ENCODE results near the gene DYNC1I1. TPM values are rescaled to one million over a fixed set of nuclear protein-coding genes. Genes with fewer than 3 reads are reported as not detected.

DYNC1I1 gene
- total and polyA plus RNA-seq, 2 donors (not counting 3 experiments of a cell fraction or from before 2014, with no cell fraction given), result 1.8 to 3.6 TPM

GRCh38 chr7:95996174-95996573 lies 223.8 kb downstream of the DYNC1I1 start:
- dilution Hi-C loops (cut with MboI; ENCODE audit: extremely low pct_ligation_motif_present, low sequenced_read_pairs), result no loop called here
- Histone ChIP-seq H2AFZ (ENCODE audit: low read depth, low read length) (no peak overlapping the region), H3K9me3 (replicated peaks; ENCODE audit: control insufficient read depth, insufficient read depth, low read length) (no peaks in the 10 kb centered on the region), H3K27ac (ENCODE audit: insufficient read depth, low read depth, low read length) (no peak overlapping the region), H3K9me1 (replicated peaks; ENCODE audit: control insufficient read depth, extremely low read depth, insufficient read depth, low read length) (no peaks in the 10 kb centered on the region), H3K9ac (replicated peaks; ENCODE audit: extremely low read depth, insufficient read depth, low read length) (no peak overlapping the region), H3K27me3 (ENCODE audit: control insufficient read depth in 2 of 2, insufficient read depth in 2 of 2, low read length in 2 of 2) (no peaks in the 10 kb centered on the region), H3K4me2 (ENCODE audit: insufficient read depth, low read length) (no peak overlapping the region), H3K79me2 (ENCODE audit: control insufficient read depth, insufficient read depth, low read length) (no peaks in the 10 kb centered on the region), H3K4me3 (replicated peaks in 1 of 3; ENCODE audit: insufficient read depth in 1 of 3, low read depth in 1 of 3, low read length in 3 of 3) (no peak overlapping the region), H3K36me3 (ENCODE audit: control insufficient read depth in 2 of 2, extremely low read depth in 1 of 2, insufficient read depth in 2 of 2, low read length in 2 of 2) (no peaks in the 10 kb centered on the region), H3K4me1 (ENCODE audit: control insufficient read depth, extremely low read depth, insufficient read depth, low read length) (no peaks in the 10 kb centered on the region), H4K20me1 (replicated peaks; ENCODE audit: control insufficient read depth, extremely low read depth, insufficient read depth, low read length) (no peaks in the 10 kb centered on the region)
- ChIA-PET POLR2A (no interaction called here), CTCF (no interaction called here)
- no peak for FAIRE-seq
- no peak for DNase-seq (ENCODE audit: low read depth, low spot score)
- no peak for TF ChIP-seq CTCF (IDR thresholded peaks at IDR 0.05; ENCODE audit: extremely low read depth in 1 of 2, insufficient read depth in 1 of 2, low read depth in 1 of 2, low read length in 2 of 2)
- no peak for TF ChIP-seq POLR2A (IDR thresholded peaks at IDR 0.05; ENCODE audit: low read depth, low read length)
- no peak for TF ChIP-seq FOS (IDR thresholded peaks at IDR 0.05; ENCODE audit: borderline replicate concordance, insufficient read depth, low read length)
- TF ChIP-seq GATA2 (IDR thresholded peaks at IDR 0.05; ENCODE audit: insufficient read depth, insufficient read length, low read depth, low read length), result no peak
- BruUV-seq (replicated peaks), result no TSS peak
- intact Hi-C loops (cut with micrococcal nuclease), result no loop called here

GRCh38 chr7:95996886-95997285 lies 224.5 kb downstream of the DYNC1I1 start:
- Histone ChIP-seq H4K20me1 (replicated peaks; ENCODE audit: control insufficient read depth, extremely low read depth, insufficient read depth, low read length) (no peaks in the 10 kb centered on the region), H3K27me3 (ENCODE audit: control insufficient read depth in 2 of 2, insufficient read depth in 2 of 2, low read length in 2 of 2) (no peaks in the 10 kb centered on the region), H3K9me3 (replicated peaks; ENCODE audit: control insufficient read depth, insufficient read depth, low read length) (no peaks in the 10 kb centered on the region), H3K27ac (ENCODE audit: insufficient read depth, low read depth, low read length) (no peak overlapping the region), H2AFZ (ENCODE audit: low read depth, low read length) (no peak overlapping the region), H3K9me1 (replicated peaks; ENCODE audit: control insufficient read depth, extremely low read depth, insufficient read depth, low read length) (no peaks in the 10 kb centered on the region), H3K4me1 (ENCODE audit: control insufficient read depth, extremely low read depth, insufficient read depth, low read length) (no peaks in the 10 kb centered on the region), H3K9ac (replicated peaks; ENCODE audit: extremely low read depth, insufficient read depth, low read length) (no peak overlapping the region), H3K79me2 (ENCODE audit: control insufficient read depth, insufficient read depth, low read length) (no peaks in the 10 kb centered on the region), H3K4me3 (replicated peaks in 1 of 3; ENCODE audit: insufficient read depth in 1 of 3, low read depth in 1 of 3, low read length in 3 of 3) (no peak overlapping the region), H3K36me3 (ENCODE audit: control insufficient read depth in 2 of 2, extremely low read depth in 1 of 2, insufficient read depth in 2 of 2, low read length in 2 of 2) (no peaks in the 10 kb centered on the region), H3K4me2 (ENCODE audit: insufficient read depth, low read length) (no peak overlapping the region)
- FAIRE-seq (no peak), DNase-seq (ENCODE audit: low read depth, low spot score) (no peak)
- dilution Hi-C loops (cut with MboI; ENCODE audit: extremely low pct_ligation_motif_present, low sequenced_read_pairs), result no loop called here
- TF ChIP-seq EZH2 (IDR thresholded peaks at IDR 0.05; ENCODE audit: borderline replicate concordance, low read depth, low read length, severe bottlenecking), result no peak
- no peak for TF ChIP-seq MYC (IDR thresholded peaks at IDR 0.05; ENCODE audit: low read depth, low read length)
- TF ChIP-seq CTCF (IDR thresholded peaks at IDR 0.05; ENCODE audit: extremely low read depth in 1 of 2, insufficient read depth in 1 of 2, low read depth in 1 of 2, low read length in 2 of 2), result no peak
- TF ChIP-seq MAX (IDR thresholded peaks at IDR 0.05; ENCODE audit: insufficient read depth, insufficient read length), result no peak
- TF ChIP-seq POLR2A (IDR thresholded peaks at IDR 0.05; ENCODE audit: low read depth, low read length), result no peak
- no peak for TF ChIP-seq JUN (IDR thresholded peaks at IDR 0.05; ENCODE audit: borderline replicate concordance, insufficient read depth, insufficient read length, low read depth)
- no peak for TF ChIP-seq POLR2AphosphoS5 (IDR thresholded peaks at IDR 0.05; ENCODE audit: insufficient read depth, low read depth, low read length)
- no peak for TF ChIP-seq FOS (IDR thresholded peaks at IDR 0.05; ENCODE audit: borderline replicate concordance, insufficient read depth, low read length)
- TF ChIP-seq GATA2 (IDR thresholded peaks at IDR 0.05; ENCODE audit: insufficient read depth, insufficient read length, low read depth, low read length), result no peak
- no TSS peak for BruUV-seq (replicated peaks)
- ChIA-PET CTCF (no interaction called here), POLR2A (no interaction called here)
- intact Hi-C loops (cut with micrococcal nuclease), result no loop called here
